ENCODE measurements around the gene DEDD.

Gene DEDD

GRCh38 chr1:161159087-161159912 lies 26.8 kb upstream of the DEDD start, which contains the start of gene USP21:
USP21 (plus strand) TSS chr1:161159500; CDS start chr1:161160641, 1,141 bp downstream.
- TF ChIP-seq POU2F2 (IDR thresholded peaks at IDR 0.05; ENCODE audit: low read depth, low read length) (peak; percentile 10; the same call in 1 of the 2 replicates), POLR2A (IDR thresholded peaks at IDR 0.05; ENCODE audit: low read depth, low read length) (peak; percentile 74; the same call in 1 of the 2 replicates), TAF1 (IDR thresholded peaks at IDR 0.05; ENCODE audit: low read depth, low read length) (peak; percentile 94), PAX5 (IDR thresholded peaks at IDR 0.05; ENCODE audit: insufficient read depth, low read length, severe bottlenecking) (no peak), POLR2AphosphoS5 (IDR thresholded peaks at IDR 0.05; ENCODE audit: low read depth, low read length) (peak; percentile 46), SPI1 (IDR thresholded peaks at IDR 0.05; ENCODE audit: low read depth, low read length) (no peak)
- peak; percentile 76 for FAIRE-seq
- DNase-seq (ENCODE audit: insufficient read length, low spot score) = peak; percentile 97

GRCh38 chr1:161158316-161159010 lies 26.0 kb upstream of the DEDD start:
- TF ChIP-seq TAF1 (IDR thresholded peaks at IDR 0.05; ENCODE audit: low read depth, low read length) (no peak), POLR2AphosphoS5 (IDR thresholded peaks at IDR 0.05; ENCODE audit: low read depth, low read length) (no peak), POLR2A (IDR thresholded peaks at IDR 0.05; ENCODE audit: low read depth, low read length) (no peak), PAX5 (IDR thresholded peaks at IDR 0.05; ENCODE audit: insufficient read depth, low read length, severe bottlenecking) (no peak), POU2F2 (IDR thresholded peaks at IDR 0.05; ENCODE audit: low read depth, low read length) (no peak), SPI1 (IDR thresholded peaks at IDR 0.05; ENCODE audit: low read depth, low read length) (no peak)
- no peak for FAIRE-seq

GRCh38 chr1:161157867-161158266 lies 25.4 kb upstream of the DEDD start:
- DNase-seq (ENCODE audit: insufficient read length, low spot score) (no peak), FAIRE-seq (no peak)
- TF ChIP-seq POLR2A (IDR thresholded peaks at IDR 0.05; ENCODE audit: low read depth, low read length) (no peak), TAF1 (IDR thresholded peaks at IDR 0.05; ENCODE audit: low read depth, low read length) (no peak)

More at GRCh38 chr1:161158316-161159010, 26.0 kb upstream of the DEDD start:
- DNase-seq (ENCODE audit: insufficient read length, low spot score) = no peak

GRCh38 chr1:161153682-161154337 lies 21.3 kb upstream of the DEDD start, which contains the start of gene UFC1:
UFC1 (plus strand) TSS chr1:161153978; CDS start chr1:161153998, 20 bp downstream.
- FAIRE-seq = peak; percentile 94
- DNase-seq (ENCODE audit: insufficient read length, low spot score) = peak; percentile 78
- TF ChIP-seq SPI1 (IDR thresholded peaks at IDR 0.05; ENCODE audit: low read depth, low read length) (peak; percentile 79), PAX5 (IDR thresholded peaks at IDR 0.05; ENCODE audit: insufficient read depth, low read length, severe bottlenecking) (no peak), POLR2A (IDR thresholded peaks at IDR 0.05; ENCODE audit: low read depth, low read length) (peak; percentile 95), TAF1 (IDR thresholded peaks at IDR 0.05; ENCODE audit: low read depth, low read length) (peak; percentile 97), POU2F2 (IDR thresholded peaks at IDR 0.05; ENCODE audit: low read depth, low read length) (peak; percentile 67), POLR2AphosphoS5 (IDR thresholded peaks at IDR 0.05; ENCODE audit: low read depth, low read length) (peak; percentile 96)

- FAIRE-seq = no peak
- TF ChIP-seq POLR2A (IDR thresholded peaks at IDR 0.05; ENCODE audit: low read depth, low read length) = no peak
- no peak for TF ChIP-seq POLR2AphosphoS5 (IDR thresholded peaks at IDR 0.05; ENCODE audit: low read depth, low read length)
- no peak for TF ChIP-seq POU2F2 (IDR thresholded peaks at IDR 0.05; ENCODE audit: low read depth, low read length)
- TF ChIP-seq SPI1 (IDR thresholded peaks at IDR 0.05; ENCODE audit: low read depth, low read length) = no peak
- no peak for TF ChIP-seq PAX5 (IDR thresholded peaks at IDR 0.05; ENCODE audit: insufficient read depth, low read length, severe bottlenecking)
- TF ChIP-seq TAF1 (IDR thresholded peaks at IDR 0.05; ENCODE audit: low read depth, low read length) = no peak
- no peak for DNase-seq (ENCODE audit: insufficient read length, low spot score)
These were observed 20.7 kb upstream of the DEDD start for GRCh38 chr1:161153176-161153575.

- FAIRE-seq (no peak), DNase-seq (ENCODE audit: insufficient read length, low spot score) (no peak)
- TF ChIP-seq POU2F2 (IDR thresholded peaks at IDR 0.05; ENCODE audit: low read depth, low read length) (no peak), POLR2AphosphoS5 (IDR thresholded peaks at IDR 0.05; ENCODE audit: low read depth, low read length) (no peak), TAF1 (IDR thresholded peaks at IDR 0.05; ENCODE audit: low read depth, low read length) (no peak), POLR2A (IDR thresholded peaks at IDR 0.05; ENCODE audit: low read depth, low read length) (no peak), SPI1 (IDR thresholded peaks at IDR 0.05; ENCODE audit: low read depth, low read length) (no peak), PAX5 (IDR thresholded peaks at IDR 0.05; ENCODE audit: insufficient read depth, low read length, severe bottlenecking) (no peak)
These were observed 13.4 kb upstream of the DEDD start for GRCh38 chr1:161145832-161146231.

GRCh38 chr1:161140755-161141400 lies 8.4 kb upstream of the DEDD start:
- FAIRE-seq (no peak), DNase-seq (ENCODE audit: insufficient read length, low spot score) (no peak)
- TF ChIP-seq POLR2AphosphoS5 (IDR thresholded peaks at IDR 0.05; ENCODE audit: low read depth, low read length) (no peak), SPI1 (IDR thresholded peaks at IDR 0.05; ENCODE audit: low read depth, low read length) (no peak), TAF1 (IDR thresholded peaks at IDR 0.05; ENCODE audit: low read depth, low read length) (no peak)

GRCh38 chr1:161139766-161140165 lies 7.3 kb upstream of the DEDD start:
- TF ChIP-seq TAF1 (IDR thresholded peaks at IDR 0.05; ENCODE audit: low read depth, low read length) (no peak), POU2F2 (IDR thresholded peaks at IDR 0.05; ENCODE audit: low read depth, low read length) (no peak), POLR2A (IDR thresholded peaks at IDR 0.05; ENCODE audit: low read depth, low read length) (no peak), PAX5 (IDR thresholded peaks at IDR 0.05; ENCODE audit: insufficient read depth, low read length, severe bottlenecking) (no peak), SPI1 (IDR thresholded peaks at IDR 0.05; ENCODE audit: low read depth, low read length) (no peak), POLR2AphosphoS5 (IDR thresholded peaks at IDR 0.05; ENCODE audit: low read depth, low read length) (no peak)
- no peak for DNase-seq (ENCODE audit: insufficient read length, low spot score)
- no peak for FAIRE-seq

Data from GM12891 (cell line).